ENCODE measurements around the gene RSPO4.

The RSPO4 gene

GRCh38 chr20:971346-971745 lies 30.8 kb downstream of the RSPO4 start:
- FAIRE-seq (no peak), DNase-seq (ENCODE audit: insufficient read length, low spot score) (no peak)

- DNase-seq (ENCODE audit: insufficient read length, low spot score), result no peak
Measured at GRCh38 chr20:969868-970267, 32.2 kb downstream of the RSPO4 start.

DNA sequence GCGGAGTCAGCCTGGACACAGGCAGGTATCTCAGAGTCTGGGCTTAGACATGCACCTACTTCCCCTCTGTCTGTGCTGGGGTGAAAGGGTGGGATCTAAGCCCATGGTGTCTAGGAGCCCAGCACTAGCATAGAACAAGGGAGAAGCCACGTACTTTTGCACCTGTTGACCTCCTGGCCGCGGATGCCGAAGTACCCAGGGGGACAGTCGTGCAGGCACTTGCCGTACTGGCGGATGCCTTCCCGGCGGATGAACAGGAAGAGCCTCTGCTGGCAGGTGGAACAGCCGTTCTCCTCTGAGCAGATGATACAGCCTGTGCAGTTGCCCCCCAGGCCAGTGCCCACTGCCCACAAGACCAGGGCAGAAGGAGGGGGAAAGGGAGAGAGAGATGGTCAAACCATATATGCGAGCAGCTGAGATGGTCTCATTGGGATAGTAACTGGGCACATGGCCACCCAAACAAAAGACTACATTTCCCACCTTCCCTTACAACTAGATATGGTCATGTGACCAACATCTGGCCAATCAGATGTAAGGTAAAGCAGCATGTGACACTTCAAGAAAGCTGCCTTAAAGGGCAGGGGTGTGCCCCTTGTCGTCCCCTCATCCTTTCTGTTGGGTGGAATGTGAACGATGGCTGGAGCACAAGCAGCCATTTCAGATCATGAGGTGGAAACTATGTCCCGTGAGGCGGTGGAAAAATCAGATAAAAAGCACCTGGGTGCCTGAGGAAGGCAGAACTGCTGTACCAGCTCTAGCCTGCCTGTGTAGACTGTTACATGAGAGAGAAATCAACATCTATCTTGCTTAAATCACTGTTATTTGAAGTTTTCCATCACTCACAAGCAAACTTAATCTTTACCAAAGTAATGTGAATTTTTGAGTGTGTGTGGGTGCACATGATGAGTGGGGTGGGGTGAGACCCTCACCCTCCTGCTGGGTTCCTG lies 34.0 kb downstream of the RSPO4 start:
- FAIRE-seq (peak; percentile 40), DNase-seq (ENCODE audit: insufficient read length, low spot score) (no peak)

More at GRCh38 chr20:969868-970267, 32.2 kb downstream of the RSPO4 start:
- no peak for FAIRE-seq

GRCh38 chr20:965956-966355 lies 36.2 kb downstream of the RSPO4 start:
- no peak for DNase-seq (ENCODE audit: insufficient read length, low spot score)
- FAIRE-seq, result no peak

- no peak for FAIRE-seq
- no peak for DNase-seq (ENCODE audit: insufficient read length, low spot score)
Measured at GRCh38 chr20:963795-964194, 38.3 kb downstream of the RSPO4 start.

DNA sequence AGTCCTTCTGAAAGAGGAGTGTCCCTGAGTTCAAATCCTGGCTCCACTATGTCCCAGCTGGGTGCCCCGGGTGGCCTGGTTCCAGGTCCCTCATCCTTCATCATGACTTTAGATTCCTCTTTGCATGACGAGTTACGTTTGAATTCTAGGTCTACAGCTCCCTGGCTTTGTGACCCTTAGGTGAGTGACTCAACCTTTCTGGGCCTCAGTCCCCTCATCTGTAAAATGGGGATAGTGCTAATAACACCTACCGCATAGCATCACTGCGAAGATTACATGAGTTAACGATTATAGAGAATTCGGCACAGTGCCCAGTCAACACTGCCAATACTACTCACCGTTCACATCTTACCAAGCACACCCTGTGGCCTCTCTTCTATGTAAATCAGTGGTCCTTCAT lies 39.4 kb downstream of the RSPO4 start:
- no peak for FAIRE-seq
- no peak for DNase-seq (ENCODE audit: insufficient read length, low spot score)

DNA sequence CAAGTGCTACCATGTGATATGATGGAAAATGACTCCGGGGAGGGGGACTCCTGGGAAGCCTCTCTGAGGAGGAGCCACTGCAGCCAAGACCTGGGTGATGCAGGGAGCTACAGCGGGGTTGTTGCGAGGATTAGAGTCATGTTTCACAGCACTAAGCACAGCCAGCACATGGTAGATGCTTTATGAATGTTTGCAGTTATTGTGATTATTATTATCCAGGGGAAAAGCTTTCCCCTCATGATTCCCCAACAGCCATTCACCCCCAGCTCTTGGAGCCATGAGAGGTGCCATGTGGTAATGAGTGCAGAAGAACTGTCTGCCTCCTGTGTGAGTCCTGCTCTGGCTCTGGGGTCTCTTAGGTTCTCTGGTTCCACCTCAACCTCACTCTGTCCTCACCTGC lies 39.9 kb downstream of the RSPO4 start:
- DNase-seq (ENCODE audit: insufficient read length, low spot score) (no peak), FAIRE-seq (no peak)

GRCh38 chr20:961768-962167 lies 40.3 kb downstream of the RSPO4 start:
- FAIRE-seq (no peak), DNase-seq (ENCODE audit: insufficient read length, low spot score) (no peak)

- FAIRE-seq (no peak), DNase-seq (ENCODE audit: insufficient read length, low spot score) (no peak)
Measured at GRCh38 chr20:959996-960615, 42.0 kb downstream of the RSPO4 start.

GRCh38 chr20:958936-959815 lies 42.9 kb downstream of the RSPO4 start:
- DNase-seq (ENCODE audit: insufficient read length, low spot score), result no peak
- FAIRE-seq, result no peak

DNA sequence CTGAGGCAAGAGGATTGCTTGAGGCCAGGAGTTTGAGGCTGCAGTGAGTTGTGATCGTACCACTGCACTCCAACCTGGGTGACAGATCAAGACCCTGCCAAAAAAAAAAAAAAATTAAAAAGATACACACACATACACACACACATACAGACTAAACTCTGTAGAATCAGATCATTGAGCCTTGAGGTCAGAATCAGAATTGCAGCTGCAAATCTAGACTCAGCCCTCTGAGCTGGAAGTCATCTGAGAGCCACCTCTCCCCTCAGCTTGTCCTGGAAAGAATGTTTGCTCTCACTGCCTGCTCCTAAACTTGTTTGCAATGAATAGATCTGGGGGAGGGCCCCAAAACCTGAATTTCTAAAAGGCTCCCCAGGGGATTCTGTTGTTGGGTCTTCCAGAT lies 44.6 kb downstream of the RSPO4 start:
- FAIRE-seq (no peak), DNase-seq (ENCODE audit: insufficient read length, low spot score) (no peak)

GRCh38 chr20:956330-956951 lies 45.7 kb downstream of the RSPO4 start:
- DNase-seq (ENCODE audit: insufficient read length, low spot score) (peak; percentile 80), FAIRE-seq (peak; percentile 97)

DNA sequence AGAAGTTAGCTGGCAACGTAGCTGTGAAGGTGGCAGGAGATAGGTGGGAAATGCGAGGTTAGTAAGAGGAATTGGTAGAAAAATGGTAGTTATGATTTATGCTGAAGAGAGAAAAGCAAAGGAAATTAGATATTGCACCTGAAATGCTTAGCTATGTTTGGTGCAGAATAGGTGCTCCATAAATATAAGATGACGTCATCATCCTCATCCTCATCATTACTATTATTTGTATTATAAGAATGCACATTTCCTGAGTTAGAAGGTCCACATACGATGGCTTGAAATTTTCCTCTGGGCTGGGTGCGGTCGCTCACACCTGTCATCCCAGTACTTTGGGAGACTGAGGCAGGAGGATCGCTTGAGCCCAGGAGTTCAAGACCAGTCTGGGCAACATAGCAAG lies 46.5 kb downstream of the RSPO4 start:
- FAIRE-seq, result no peak
- no peak for DNase-seq (ENCODE audit: insufficient read length, low spot score)

DNA sequence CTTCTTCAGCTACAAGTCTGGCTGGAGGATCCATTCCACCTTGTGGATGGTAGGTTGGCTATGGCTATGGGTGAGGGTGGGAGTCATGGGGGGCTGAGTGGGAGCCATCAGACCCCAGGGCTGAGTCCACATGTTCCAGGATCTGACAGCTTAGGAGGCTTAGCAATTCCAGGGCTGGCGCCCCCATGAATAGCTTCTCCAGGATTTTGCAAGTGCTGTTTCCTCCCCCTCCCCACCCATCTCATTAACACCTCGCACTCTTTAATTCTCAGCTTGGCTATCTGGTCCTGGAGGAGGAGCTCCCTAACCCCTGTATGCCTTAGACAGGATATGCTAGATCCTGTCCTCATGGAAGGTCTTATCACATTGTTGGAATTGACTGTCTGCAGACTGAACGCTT lies 47.0 kb downstream of the RSPO4 start:
- FAIRE-seq (no peak), DNase-seq (ENCODE audit: insufficient read length, low spot score) (no peak)

GRCh38 chr20:953742-954141 lies 48.4 kb downstream of the RSPO4 start:
- FAIRE-seq, result no peak
- DNase-seq (ENCODE audit: insufficient read length, low spot score), result no peak

GRCh38 chr20:952196-952795 lies 49.8 kb downstream of the RSPO4 start:
- DNase-seq (ENCODE audit: insufficient read length, low spot score) (no peak), FAIRE-seq (no peak)

- FAIRE-seq (no peak), DNase-seq (ENCODE audit: insufficient read length, low spot score) (no peak)
Measured at GRCh38 chr20:951384-952169, 50.5 kb downstream of the RSPO4 start.

DNA sequence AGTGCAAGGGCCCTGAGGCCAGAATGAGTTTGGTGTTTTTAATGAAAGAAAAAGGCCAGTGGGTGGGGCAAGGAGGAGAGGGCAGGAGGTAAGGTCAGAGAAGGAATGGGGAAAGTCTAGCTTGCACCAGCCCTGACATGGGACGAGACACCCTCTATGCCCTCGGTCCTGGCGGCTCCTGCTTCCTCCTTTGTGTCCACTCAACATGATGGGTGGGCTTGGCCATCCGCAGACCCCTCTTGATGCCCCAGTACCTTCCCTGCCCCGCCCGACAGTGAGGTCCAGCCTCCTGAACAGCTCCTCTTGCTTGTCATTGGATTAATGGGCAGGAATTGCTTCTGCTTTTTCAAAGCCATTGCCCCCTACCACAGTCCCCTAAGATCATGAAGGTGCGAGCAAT lies 52.4 kb downstream of the RSPO4 start:
- DNase-seq (ENCODE audit: insufficient read length, low spot score) (no peak), FAIRE-seq (no peak)

GRCh38 chr20:946826-947225 lies 55.3 kb downstream of the RSPO4 start:
- DNase-seq (ENCODE audit: insufficient read length, low spot score) (no peak), FAIRE-seq (no peak)

GRCh38 chr20:945841-946240 lies 56.3 kb downstream of the RSPO4 start:
- no peak for DNase-seq (ENCODE audit: insufficient read length, low spot score)
- FAIRE-seq, result no peak
